Large intestine (tissue), 3 donors: ENCODE results near the gene GFPT2. TPM values are rescaled to one million over a fixed set of nuclear protein-coding genes. Genes with fewer than 3 reads are reported as not detected.
"Not testable (repeated sequence)": the region's sequence is repeated elsewhere in the genome, so short reads cannot be mapped to it uniquely, and the experiment has no call there.

Experiments
- DNase-seq, 2 donors: peaks; one replicate each; pipeline versions ENCODE4 v3.0.0 to v3.0.0-alpha.2; 2013
- H3K27ac ChIP-seq: one replicate; pipeline ENCODE4 v1.5.1; 2013; ENCODE audit warnings: low read length
- H3K27me3 ChIP-seq: 2 replicates; pipeline ENCODE4 v1.6.1; 2013; ENCODE audit warnings: low read length; ENCODE audit not compliant: control insufficient read depth, insufficient read depth
- H3K36me3 ChIP-seq: 2 replicates; pipeline ENCODE4 v1.6.1; 2013; ENCODE audit warnings: low read length; ENCODE audit not compliant: control insufficient read depth, insufficient read depth
- H3K4me1 ChIP-seq: one replicate; pipeline ENCODE4 v1.6.1; 2013; ENCODE audit warnings: low read length; ENCODE audit not compliant: control insufficient read depth, insufficient read depth
- H3K4me3 ChIP-seq: one replicate; pipeline ENCODE4 v1.5.1; 2013; ENCODE audit warnings: low read length
- H3K9me3 ChIP-seq: one replicate; pipeline ENCODE4 v1.6.1; 2013; ENCODE audit warnings: mild to moderate bottlenecking, low read depth, low read length, moderate library complexity; ENCODE audit not compliant: control insufficient read depth
- WGBS: methylation state at CpG from one replicate; pipeline ENCODE4 v1.1.5; 2013; ENCODE audit warnings: low lambda C conversion rate; ENCODE audit not compliant: insufficient coverage; 5-methylcytosine and 5-hydroxymethylcytosine counted together
- polyA plus RNA-seq: library from polyadenylated mRNA; unstranded; fragments of 120-200 nt; gene quantifications from one replicate; pipeline ENCODE4 v1.2.1, GENCODE V29; 2013

GFPT2 gene
- polyA plus RNA-seq, 1 donor: 5.8 TPM

DNA sequence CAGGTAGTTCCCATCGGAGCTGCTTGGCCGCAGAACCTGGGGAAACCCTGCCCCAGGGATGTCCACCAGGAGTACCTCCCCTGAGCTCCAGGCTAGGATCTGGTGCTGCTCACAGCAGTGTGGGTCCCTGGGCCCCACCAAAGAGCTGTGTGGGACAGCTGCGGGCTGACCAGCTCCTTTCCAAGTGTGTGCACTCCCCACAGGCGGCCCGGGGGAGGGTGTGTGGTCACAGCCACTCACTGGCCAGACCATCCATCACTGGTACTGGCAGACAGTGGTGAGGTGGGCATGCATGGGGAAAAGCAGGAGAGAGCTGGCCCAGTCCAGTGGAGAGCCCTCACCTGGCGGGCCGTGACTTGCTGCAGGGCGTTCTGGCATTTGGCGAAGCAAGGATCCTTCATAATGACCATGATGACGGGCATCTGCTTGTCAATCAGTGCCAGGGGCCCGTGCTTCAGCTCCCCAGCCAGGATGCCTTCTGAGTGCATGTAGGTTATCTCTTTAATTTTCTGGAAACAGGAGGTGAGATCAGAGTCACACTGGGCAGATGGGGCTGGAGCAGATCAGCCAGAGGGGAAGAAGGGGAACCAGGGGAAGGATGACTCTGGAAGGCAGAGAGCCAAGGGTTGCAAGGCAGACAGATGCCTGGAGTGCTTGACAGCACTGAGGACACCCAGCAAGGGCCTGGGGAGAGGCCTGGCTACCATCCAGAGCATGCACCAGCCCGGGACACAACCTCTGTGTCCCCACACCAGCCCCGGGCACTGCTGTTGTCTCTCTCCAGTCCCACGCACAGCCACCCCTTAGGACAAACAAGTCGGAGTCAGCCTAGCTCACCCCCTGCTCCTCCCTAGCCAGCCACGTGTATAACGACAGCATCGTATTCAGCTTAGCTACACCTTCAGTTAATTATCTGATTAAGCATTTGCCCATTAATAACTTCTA, 48.4 kb downstream of the GFPT2 start:
- Histone ChIP-seq H3K4me1 (no peaks in the 10 kb centered on the region), H3K27me3 (no peaks in the 10 kb centered on the region), H3K27ac (no peak overlapping the region), H3K36me3 (no peaks in the 10 kb centered on the region), H3K9me3 (no peaks in the 10 kb centered on the region), H3K4me3 (no peak overlapping the region)
- WGBS: 100% methylated on average over 1 of the region's 18 CpGs
- DNase-seq: no peak

DNA sequence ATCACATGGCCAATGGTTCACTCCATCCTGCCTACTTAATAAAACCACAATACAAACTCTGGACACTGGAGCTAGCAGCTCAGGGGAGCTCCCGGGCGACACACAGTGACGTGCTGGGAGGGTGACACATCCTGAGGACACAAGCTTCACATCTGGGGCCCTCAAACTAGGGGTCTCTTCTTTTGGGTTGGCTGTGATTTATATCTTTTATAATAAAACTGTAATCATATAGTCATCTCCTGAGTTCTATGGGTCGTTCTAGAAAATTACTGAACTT, 49.2 kb downstream of the GFPT2 start:
- no peak overlapping the region for H3K4me3 ChIP-seq
- WGBS: no CpG with 5 or more reads among the region's 4 CpGs
- H3K4me1 ChIP-seq: no peaks in the 10 kb centered on the region
- no peaks in the 10 kb centered on the region for H3K9me3 ChIP-seq
- no peaks in the 10 kb centered on the region for H3K27me3 ChIP-seq
- H3K27ac ChIP-seq: no peak overlapping the region
- no peaks in the 10 kb centered on the region for H3K36me3 ChIP-seq
- DNase-seq: no peak

- Histone ChIP-seq H3K4me3 (no peak overlapping the region), H3K9me3 (no peaks in the 10 kb centered on the region), H3K36me3 (no peaks in the 10 kb centered on the region), H3K27me3 (no peaks in the 10 kb centered on the region), H3K27ac (no peak overlapping the region), H3K4me1 (no peaks in the 10 kb centered on the region)
- DNase-seq: no peak
- WGBS: no CpG with 5 or more reads among the region's 17 CpGs
Measured at GRCh38 chr5:180303226-180304015, 49.7 kb downstream of the GFPT2 start.

DNA sequence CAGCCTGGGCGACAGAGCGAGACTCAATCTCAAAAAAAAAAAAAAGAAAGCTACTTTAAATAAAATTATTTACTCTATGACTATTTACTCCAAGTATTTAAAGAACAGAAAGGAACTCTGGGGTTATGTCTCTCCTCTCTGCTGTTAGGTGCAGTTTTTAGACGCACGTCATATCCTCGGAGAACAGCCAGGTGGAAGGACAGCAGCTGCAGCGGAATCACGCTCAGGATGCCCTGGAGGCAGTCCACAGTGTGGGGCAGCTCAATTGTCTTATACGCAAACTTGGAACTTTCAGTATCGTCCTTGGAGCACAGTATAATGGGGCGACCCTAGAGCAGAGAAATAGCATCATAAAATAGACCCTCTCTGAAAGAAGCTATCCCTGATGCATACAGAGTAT, 50.9 kb downstream of the GFPT2 start:
- no peaks in the 10 kb centered on the region for H3K36me3 ChIP-seq
- H3K27me3 ChIP-seq: no peaks in the 10 kb centered on the region
- H3K27ac ChIP-seq: no peak overlapping the region
- no CpG with 5 or more reads among the region's 10 CpGs for WGBS
- no peaks in the 10 kb centered on the region for H3K9me3 ChIP-seq
- no peaks in the 10 kb centered on the region for H3K4me1 ChIP-seq
- no peak for DNase-seq
- H3K4me3 ChIP-seq: no peak overlapping the region

DNA sequence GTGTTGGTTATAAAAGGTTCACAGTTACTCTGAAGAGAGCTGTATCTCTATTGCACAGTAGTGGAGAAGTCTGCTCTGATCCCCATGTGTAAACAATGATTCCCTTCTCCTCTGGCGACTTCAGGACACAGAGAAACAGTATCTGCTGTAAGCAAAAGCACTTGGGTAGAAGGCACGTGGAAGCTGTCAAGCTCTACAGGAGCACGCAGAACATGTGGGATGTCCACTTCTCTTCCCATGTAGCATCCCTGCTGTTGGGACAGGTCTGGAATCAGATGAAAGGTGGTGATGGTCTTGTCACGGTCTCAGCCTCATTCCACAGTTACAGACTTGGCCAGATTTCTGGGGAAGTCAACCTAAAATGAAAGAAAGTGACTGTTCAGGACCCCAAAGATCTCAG, 51.9 kb downstream of the GFPT2 start:
- WGBS: no CpG with 5 or more reads among the region's 4 CpGs
- Histone ChIP-seq H3K36me3 (no peaks in the 10 kb centered on the region), H3K9me3 (no peaks in the 10 kb centered on the region), H3K4me1 (no peaks in the 10 kb centered on the region), H3K27me3 (no peaks in the 10 kb centered on the region), H3K4me3 (no peak overlapping the region), H3K27ac (no peak overlapping the region)
- DNase-seq: no peak

DNA sequence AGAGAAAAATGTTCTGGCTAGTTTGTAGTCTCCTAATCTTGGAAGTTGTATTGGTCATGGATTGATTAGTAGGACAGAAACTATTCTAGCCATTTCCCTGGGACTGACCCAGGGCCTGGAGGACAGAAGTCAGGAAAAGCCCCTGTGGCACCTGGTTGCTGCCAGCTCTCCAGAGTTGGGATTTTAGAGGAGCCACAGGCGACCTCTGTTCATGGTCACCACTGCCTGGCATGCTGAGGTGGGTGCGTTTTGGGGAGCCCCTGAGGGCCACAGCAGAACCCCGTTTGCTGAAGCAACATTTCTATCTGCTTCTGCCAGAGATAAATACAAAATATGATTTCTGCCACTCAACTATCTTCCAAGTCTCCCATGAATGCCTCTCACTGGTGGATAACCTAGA, 53.6 kb downstream of the GFPT2 start:
- H3K27me3 ChIP-seq: no peaks in the 10 kb centered on the region
- H3K4me1 ChIP-seq: no peaks in the 10 kb centered on the region
- no peaks in the 10 kb centered on the region for H3K9me3 ChIP-seq
- no peak for DNase-seq
- H3K4me3 ChIP-seq: no peak overlapping the region
- no peaks in the 10 kb centered on the region for H3K36me3 ChIP-seq
- no peak overlapping the region for H3K27ac ChIP-seq
- no CpG with 5 or more reads among the region's 3 CpGs for WGBS

- no CpG with 5 or more reads among the region's 14 CpGs for WGBS
Measured at GRCh38 chr5:180299014-180299413, 54.1 kb downstream of the GFPT2 start.

DNA sequence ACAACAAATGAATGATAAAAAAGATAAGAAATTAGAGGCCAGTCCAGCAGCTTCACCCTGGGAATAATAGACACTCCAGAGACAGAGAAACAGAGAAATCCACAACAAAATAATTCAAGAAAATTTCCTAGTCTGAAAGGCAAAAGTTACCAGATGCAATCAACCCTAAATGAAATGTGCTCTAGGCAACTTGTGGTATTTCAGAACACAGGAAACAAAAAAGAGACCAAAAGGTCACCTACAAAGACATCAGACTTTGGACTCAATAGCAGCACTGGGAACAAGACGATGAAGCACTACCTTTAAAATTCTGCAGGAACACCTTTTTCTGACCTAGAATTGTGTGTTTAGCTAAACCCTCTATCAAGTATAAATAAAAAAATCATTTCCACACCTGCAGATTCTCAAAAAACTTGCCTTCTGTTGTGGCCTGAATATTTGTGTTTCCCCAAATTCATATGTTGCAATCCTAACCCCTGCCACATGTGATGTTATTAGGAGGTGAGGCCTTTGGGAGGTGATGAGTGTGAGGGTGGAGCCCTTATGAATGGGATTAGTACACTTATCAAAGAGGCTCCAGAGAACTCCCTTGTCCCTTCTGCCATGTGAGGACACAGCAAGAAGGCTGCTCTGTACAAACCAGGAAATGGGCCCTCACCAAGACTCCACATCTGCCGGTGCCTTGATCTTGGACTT, 55.4 kb downstream of the GFPT2 start:
- H3K27me3 ChIP-seq: no peaks in the 10 kb centered on the region
- H3K4me1 ChIP-seq: peaks cover 5% of the 10 kb centered on the region
- H3K4me3 ChIP-seq: no peak overlapping the region
- WGBS: no CpG with 5 or more reads among the region's 2 CpGs
- H3K9me3 ChIP-seq: no peaks in the 10 kb centered on the region
- DNase-seq: no peak
- H3K36me3 ChIP-seq: no peaks in the 10 kb centered on the region
- H3K27ac ChIP-seq: no peak overlapping the region

More at GRCh38 chr5:180299014-180299413, 54.1 kb downstream of the GFPT2 start:
- not testable (repeated sequence) for H3K9me3 ChIP-seq, H3K4me1 ChIP-seq, H3K4me3 ChIP-seq, H3K36me3 ChIP-seq, H3K27ac ChIP-seq, DNase-seq, H3K27me3 ChIP-seq

GRCh38 chr5:180296771-180297170, 56.4 kb downstream of the GFPT2 start:
- H3K9me3 ChIP-seq: no peaks in the 10 kb centered on the region
- H3K27me3 ChIP-seq: no peaks in the 10 kb centered on the region
- H3K4me3 ChIP-seq: no peak overlapping the region
- no peak for DNase-seq
- H3K27ac ChIP-seq: no peak overlapping the region
- WGBS: no CpG with 5 or more reads among the region's 7 CpGs
- peaks cover 5% of the 10 kb centered on the region for H3K4me1 ChIP-seq
- no peaks in the 10 kb centered on the region for H3K36me3 ChIP-seq

GRCh38 chr5:180294913-180295555, 58.1 kb downstream of the GFPT2 start:
- H3K27me3 ChIP-seq: no peaks in the 10 kb centered on the region
- H3K27ac ChIP-seq: no peak overlapping the region
- no peaks in the 10 kb centered on the region for H3K36me3 ChIP-seq
- peaks cover 14% of the 10 kb centered on the region for H3K4me1 ChIP-seq
- WGBS: no CpG with 5 or more reads among the region's 10 CpGs
- H3K4me3 ChIP-seq: no peak overlapping the region
- DNase-seq: no peak
- no peaks in the 10 kb centered on the region for H3K9me3 ChIP-seq
